Esophagus squamous epithelium (tissue), 5 donors: ENCODE data around the gene DDIT4L. TPM values are rescaled to one million over a fixed set of nuclear protein-coding genes. Genes with fewer than 3 reads are reported as not detected.

Experiments used
- DNase-seq: peaks from one replicate; lab custom pipeline; 2025; lab: John Stamatoyannopoulos, UW
- H3K27ac ChIP-seq, 4 donors: fragments of 200-600 bp; sonication (generic); one replicate each; pipeline ENCODE4 v1.5.1; 2016 to 2019; ENCODE audit warnings: mild to moderate bottlenecking in 1 of 4
- H3K27me3 ChIP-seq, 4 donors: fragments of 200-600 bp; sonication (generic); 1 replicate in 3 of 4; 2 replicates in 1 of 4; pipeline versions ENCODE4 v1.5.1 to v1.6.0; 2017 to 2021; ENCODE audit warnings: antibody characterized with exemption in 1 of 4
- H3K36me3 ChIP-seq, 3 donors: fragments of 200-600 bp; sonication (generic); one replicate each; pipeline ENCODE4 v1.5.1; 2016 to 2019
- H3K4me1 ChIP-seq, 3 donors: fragments of 200-600 bp; sonication (generic); one replicate each; pipeline ENCODE4 v1.5.1; 2017 to 2019
- H3K4me3 ChIP-seq, 4 donors: fragments of 200-600 bp; sonication (generic); 1 replicate in 3 of 4; 2 replicates in 1 of 4; pipeline ENCODE4 v1.5.1; 2016 to 2019; ENCODE audit warnings: mild to moderate bottlenecking in 2 of 4, moderate library complexity in 1 of 4
- H3K9me3 ChIP-seq, 3 donors: fragments of 200-600 bp; sonication (generic); one replicate each; pipeline ENCODE4 v1.5.1; 2016 to 2019
- CTCF ChIP-seq, 6 experiments: fragments of 450-650 bp in 4 of 6; fragments of 200-600 bp in 2 of 6; sonication (generic) in 2 of 6; IDR thresholded peaks; one replicate each; pipeline ENCODE4 v1.5.1; 2016 to 2019; ENCODE audit warnings: antibody characterized with exemption in 6 of 6, mild to moderate bottlenecking in 4 of 6, moderate library complexity in 4 of 6
- POLR2A ChIP-seq, 4 donors: fragments of 450-650 bp; IDR thresholded peaks; one replicate each; pipeline ENCODE4 v1.6.1; 2017; ENCODE audit warnings: antibody characterized with exemption in 4 of 4, mild to moderate bottlenecking in 4 of 4, moderate library complexity in 3 of 4
- whole genome bisulfite sequencing, 2 donors: methylation state at CpG; one replicate each; pipeline ENCODE4 v1.1.5; 2018; 5-methylcytosine and 5-hydroxymethylcytosine counted together
- intact Hi-C: fragments of 100-400 bp; cut with DNase I; formaldehyde crosslinking; loops from one replicate; pipeline ENCODE4 v1.15.0; 2022
- total RNA-seq, 4 donors: library from RNA; depleted of rRNA; stranded (reverse); fragments of >200 nt; gene quantifications; one replicate each; pipeline ENCODE4 v1.1.0, GENCODE V29; 2016
- donor health status: DM: yes; HTN: yes; CAD: no.

The DDIT4L gene
- total RNA-seq, 4 donors from 2014 or later: 0.11 to 1.7 (median 0.30) TPM

DNA sequence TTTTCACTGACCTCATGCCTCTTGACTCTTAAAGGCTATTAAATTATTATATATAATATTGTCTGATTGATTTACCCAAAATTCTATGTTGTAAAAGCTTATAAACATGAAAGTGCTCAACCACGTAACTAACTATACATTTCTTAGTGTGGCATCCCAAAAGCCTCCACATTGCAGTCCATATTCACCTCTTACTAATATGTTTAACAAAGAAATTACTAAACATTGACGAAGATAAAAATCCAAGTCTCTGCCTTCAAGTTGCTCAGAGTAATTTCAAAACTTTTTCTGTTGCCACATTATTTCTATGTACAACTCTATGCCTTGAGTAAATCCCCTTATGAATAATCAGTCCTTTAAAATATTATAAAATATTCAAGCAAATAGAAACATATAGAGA is 14.4 kb downstream of the DDIT4L start:
- TF ChIP-seq POLR2A (IDR thresholded peaks at IDR 0.05): no peak
- no peak for TF ChIP-seq CTCF (IDR thresholded peaks at IDR 0.05)
- Histone ChIP-seq H3K4me3 (no peak overlapping the region), H3K27me3 (no peaks in the 10 kb centered on the region), H3K27ac (no peak overlapping the region), H3K9me3 (no peaks in the 10 kb centered on the region), H3K4me1 (no peaks in the 10 kb centered on the region), H3K36me3 (no peaks in the 10 kb centered on the region)
- DNase-seq: no peak
- intact Hi-C loops: no loop called here
- 79 to 86% methylated on average over 2 of the region's 2 CpGs for WGBS, 2 donors

DNA sequence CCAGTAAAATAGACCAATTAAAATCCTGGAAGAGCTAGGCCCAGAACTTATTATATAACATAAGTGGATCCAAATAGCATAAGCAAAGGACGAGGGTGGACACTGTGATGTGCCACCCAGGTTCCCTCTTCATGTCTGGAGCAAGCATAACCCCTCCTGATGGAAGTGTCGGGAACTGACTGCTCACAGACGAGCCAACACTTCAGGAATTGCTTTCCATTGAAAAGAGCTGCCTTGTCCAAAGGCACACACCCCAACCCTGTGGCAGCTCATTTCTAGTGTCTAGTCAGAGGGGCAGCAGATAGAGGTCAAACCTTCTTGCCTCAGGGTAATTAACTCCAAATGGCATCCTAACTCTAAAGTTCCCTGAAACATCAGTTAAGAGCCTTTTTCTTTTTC is 15.3 kb downstream of the DDIT4L start:
- no peak for DNase-seq
- Histone ChIP-seq H3K27me3 (no peaks in the 10 kb centered on the region), H3K36me3 (no peaks in the 10 kb centered on the region), H3K4me3 (no peak overlapping the region), H3K27ac (no peak overlapping the region), H3K9me3 (no peaks in the 10 kb centered on the region), H3K4me1 (no peaks in the 10 kb centered on the region)
- no peak for TF ChIP-seq CTCF (IDR thresholded peaks at IDR 0.05)
- no peak for TF ChIP-seq POLR2A (IDR thresholded peaks at IDR 0.05)
- WGBS, 2 donors: 90 to 94% methylated on average over 2 to 3 of the region's 3 CpGs
- intact Hi-C loops: no loop called here

DNA sequence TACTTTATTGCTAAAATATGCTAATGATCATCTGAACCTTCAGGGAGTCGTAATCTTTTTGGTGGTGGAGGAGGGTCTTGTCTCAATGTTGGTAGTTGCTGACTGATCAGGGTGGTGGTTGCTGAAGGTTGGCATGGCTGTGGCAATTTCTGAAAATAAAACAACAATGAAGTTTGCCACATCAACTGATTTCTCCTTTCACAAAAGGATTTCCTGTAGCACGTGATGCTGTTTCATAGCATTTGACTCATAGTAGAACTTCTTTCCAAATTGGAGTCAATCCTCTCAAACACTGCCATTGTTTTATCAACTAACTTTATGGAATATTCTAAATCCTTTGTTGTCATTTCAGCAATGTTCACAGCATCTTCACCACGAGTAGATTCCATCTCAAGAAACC is 19.3 kb downstream of the DDIT4L start:
- intact Hi-C loops: no loop called here
- no peak for DNase-seq
- Histone ChIP-seq H3K9me3 (no peaks in the 10 kb centered on the region), H3K4me1 (peaks cover 0 to 5% (median 0%) of the 10 kb centered on the region in 3 donors), H3K36me3 (no peaks in the 10 kb centered on the region), H3K4me3 (no peak overlapping the region), H3K27me3 (no peaks in the 10 kb centered on the region), H3K27ac (no peak overlapping the region)
- 62 to 65% methylated on average over 3 of the region's 3 CpGs for WGBS, 2 donors
- TF ChIP-seq CTCF (IDR thresholded peaks at IDR 0.05) (no peak), POLR2A (IDR thresholded peaks at IDR 0.05) (no peak)

- H3K4me1 ChIP-seq: peaks cover 0 to 5% (median 0%) of the 10 kb centered on the region in 3 donors
- H3K36me3 ChIP-seq: no peaks in the 10 kb centered on the region
- no peaks in the 10 kb centered on the region for H3K27me3 ChIP-seq
- DNase-seq: no peak
- H3K9me3 ChIP-seq: no peaks in the 10 kb centered on the region
- no peak for TF ChIP-seq CTCF (IDR thresholded peaks at IDR 0.05)
- no peak for TF ChIP-seq POLR2A (IDR thresholded peaks at IDR 0.05)
- no peak overlapping the region for H3K27ac ChIP-seq
- whole genome bisulfite sequencing, 2 donors: 66 to 74% methylated on average over 4 of the region's 4 CpGs
- intact Hi-C loops: no loop called here
- no peak overlapping the region for H3K4me3 ChIP-seq
Measured at GRCh38 chr4:100169491-100170485, 20.5 kb downstream of the DDIT4L start.

GRCh38 chr4:100168521-100168920 is 21.7 kb downstream of the DDIT4L start:
- TF ChIP-seq CTCF (IDR thresholded peaks at IDR 0.05): no peak
- no peak for TF ChIP-seq POLR2A (IDR thresholded peaks at IDR 0.05)
- Histone ChIP-seq H3K27ac (no peak overlapping the region), H3K36me3 (no peaks in the 10 kb centered on the region), H3K27me3 (no peaks in the 10 kb centered on the region), H3K9me3 (no peaks in the 10 kb centered on the region), H3K4me3 (peak overlapping the region in 1 of 4 donors; percentile 12), H3K4me1 (peaks cover 0 to 5% (median 0%) of the 10 kb centered on the region in 3 donors)
- intact Hi-C loops: no loop called here
- DNase-seq: no peak
- WGBS, 2 donors: 20 to 23% methylated on average over 5 of the region's 5 CpGs
